Spleen (tissue), 7 donors: ENCODE data around the gene ALDOA.

ENCODE experiments used
- CTCF ChIP-seq, 11 experiments: fragments of 200-600 bp in 7 of 11; fragments of 450-650 bp in 4 of 11; sonication (generic) in 4 of 11; IDR thresholded peaks in 8 of 11; conservative IDR thresholded peaks in 3 of 11; 1 replicate in 7 of 11; 2 replicates in 4 of 11; pipeline versions ENCODE4 v1.4.0 to v1.8.0; 2016 to 2021; ENCODE audit warnings: antibody characterized with exemption in 11 of 11, inconsistent platforms in 4 of 11, mild to moderate bottlenecking in 1 of 11
- POLR2A ChIP-seq, 3 donors: fragments of 450-650 bp; IDR thresholded peaks; one replicate each; pipeline ENCODE4 v1.5.1; 2017; ENCODE audit warnings: antibody characterized with exemption in 3 of 3, mild to moderate bottlenecking in 1 of 3
- POLR2AphosphoS5 ChIP-seq, 3 donors: sonication (generic); formaldehyde crosslinking; IDR thresholded peaks; one replicate each; pipeline ENCODE4 v1.5.1; 2017; ENCODE audit warnings: antibody characterized with exemption in 3 of 3
- donor health status: DM: no; HTN: no; CAD: no; lungs with moderate emphysema.
- donor health status: DM: no; HTN: no; CAD: no.
- donor health status: DM: no; HTN: no; CAD: no.

GRCh38 chr16:30027588-30028437, 37.7 kb upstream of the ALDOA start:
- TF ChIP-seq CTCF (IDR thresholded peaks at IDR 0.05 in 8 of 11, conservative IDR thresholded peaks at IDR 0.05 in 3 of 11) (no peak), POLR2AphosphoS5 (IDR thresholded peaks at IDR 0.05) (no peak), POLR2A (IDR thresholded peaks at IDR 0.05) (no peak)
